IMR-90 (cell line): ENCODE data around the gene CHD6. TPM values are rescaled to one million over a fixed set of nuclear protein-coding genes. Genes with fewer than 3 reads are reported as not detected.

Experiments used
- ATAC-seq: fragments of 200-7000 bp; cut with Tn5 transposase; 2 replicates; pipeline ENCODE4 v1.9.1; 2020; ENCODE audit warnings: low read depth, mild to moderate bottlenecking, moderate library complexity
- BruUV-seq: library from RNA; stranded (reverse); fragments of 400-500 nt; replicated peaks from 2 replicates; lab custom pipeline; 2021; lab: Mats Ljungman, UMichigan
- CTCF ChIA-PET: fragments of 300-600 bp; formaldehyde crosslinking; extraction: SDS; loops from one replicate; lab custom pipeline; 2021; ENCODE audit warnings: antibody characterized with exemption; lab: Yijun Ruan, JAX
- POLR2A ChIA-PET: fragments of 300-600 bp; sonication (Branson Sonifier 250); formaldehyde crosslinking; loops from one replicate; lab custom pipeline; 2022; ENCODE audit warnings: antibody characterized with exemption; ENCODE audit not compliant: unreplicated experiment; lab: Charles Lee
- DNase-seq: peaks from one replicate; pipeline ENCODE4 v3.0.0; 2013
- H2AFZ ChIP-seq: replicated peaks from 2 replicates; pipeline ENCODE3; 2013; ENCODE audit warnings: low read length, mild to moderate bottlenecking; ENCODE audit not compliant: poor library complexity
- H2AK5ac ChIP-seq: 2 replicates; pipeline ENCODE4 v1.6.1; 2013; ENCODE audit warnings: low read depth, low read length, inconsistent platforms
- H2AK9ac ChIP-seq: replicated peaks from 2 replicates; pipeline ENCODE3; 2013; ENCODE audit warnings: mild to moderate bottlenecking, low read depth, low read length, moderate library complexity; ENCODE audit not compliant: poor library complexity
- H2BK120ac ChIP-seq: 2 replicates; pipeline ENCODE4 v1.6.1; 2013; ENCODE audit warnings: low read depth, low read length, inconsistent platforms
- H2BK15ac ChIP-seq: 3 replicates; pipeline ENCODE4 v1.6.1; 2013; ENCODE audit warnings: low read depth, low read length, inconsistent platforms
- H2BK20ac ChIP-seq: 2 replicates; pipeline ENCODE4 v1.6.1; 2013; ENCODE audit warnings: low read depth, mild to moderate bottlenecking, inconsistent platforms, low read length, moderate library complexity
- H2BK5ac ChIP-seq: 2 replicates; pipeline ENCODE4 v1.6.1; 2013; ENCODE audit warnings: mild to moderate bottlenecking, low read depth, low read length, inconsistent platforms; ENCODE audit not compliant: poor library complexity, severe bottlenecking
- H3K14ac ChIP-seq: replicated peaks from 2 replicates; pipeline ENCODE4 v1.6.1; 2013; ENCODE audit warnings: low read depth, low read length, inconsistent platforms
- H3K18ac ChIP-seq: 2 replicates; pipeline ENCODE4 v1.6.1; 2013; ENCODE audit warnings: low read depth, low read length, control low read depth
- H3K23ac ChIP-seq: 2 replicates; pipeline ENCODE4 v1.6.1; 2013; ENCODE audit warnings: low read depth, low read length, inconsistent platforms
- H3K27ac ChIP-seq: 2 replicates; pipeline ENCODE4 v1.5.1; 2013; ENCODE audit warnings: mild to moderate bottlenecking, control low read depth, low read length; ENCODE audit not compliant: insufficient read depth
- H3K27me3 ChIP-seq: 2 replicates; pipeline ENCODE4 v1.6.1; 2013; ENCODE audit warnings: low read length; ENCODE audit not compliant: control insufficient read depth, insufficient read depth
- H3K36me3 ChIP-seq: 2 replicates; pipeline ENCODE4 v1.6.1; 2013; ENCODE audit warnings: low read length, mixed read lengths; ENCODE audit not compliant: control insufficient read depth, insufficient read depth
- H3K4ac ChIP-seq: 2 replicates; pipeline ENCODE4 v1.6.1; 2013; ENCODE audit warnings: low read depth, low read length, inconsistent platforms
- H3K4me1 ChIP-seq: 2 replicates; pipeline ENCODE4 v1.6.1; 2013; ENCODE audit warnings: low read length, mixed read lengths; ENCODE audit not compliant: control insufficient read depth, insufficient read depth
- H3K4me2 ChIP-seq: 2 replicates; pipeline ENCODE4 v1.6.1; 2013; ENCODE audit warnings: low read depth, mild to moderate bottlenecking, control low read depth, low read length, moderate library complexity
- H3K4me3 ChIP-seq: 2 replicates; pipeline ENCODE4 v1.5.1; 2013; ENCODE audit warnings: low read depth, mild to moderate bottlenecking, control low read depth, low read length, moderate library complexity; ENCODE audit not compliant: insufficient read depth
- H3K56ac ChIP-seq: 2 replicates; pipeline ENCODE4 v1.6.1; 2013; ENCODE audit warnings: low read length, inconsistent platforms; ENCODE audit not compliant: insufficient read depth; ENCODE audit errors: extremely low read depth
- H3K79me1 ChIP-seq, 2 experiments: 2 replicates each; pipeline ENCODE4 v1.6.1; 2013; ENCODE audit warnings: low read length in 2 of 2, inconsistent platforms in 1 of 2, low read depth in 1 of 2
- H3K9ac ChIP-seq: 2 replicates; pipeline ENCODE4 v1.6.1; 2013; ENCODE audit warnings: low read depth, low read length, control low read depth
- H3K9me1 ChIP-seq: 2 replicates; pipeline ENCODE4 v1.6.1; 2013; ENCODE audit warnings: low read length, inconsistent platforms; ENCODE audit not compliant: insufficient read depth
- H3K9me3 ChIP-seq: 2 replicates; pipeline ENCODE4 v1.6.1; 2013; ENCODE audit warnings: low read length; ENCODE audit not compliant: control insufficient read depth, insufficient read depth
- H4K20me1 ChIP-seq: 2 replicates; pipeline ENCODE4 v1.6.1; 2013; ENCODE audit warnings: low read length, inconsistent platforms; ENCODE audit not compliant: insufficient read depth
- H4K5ac ChIP-seq: 2 replicates; pipeline ENCODE4 v1.6.1; 2013; ENCODE audit warnings: mild to moderate bottlenecking, low read depth, low read length, control low read depth
- H4K8ac ChIP-seq, 2 experiments: 2 replicates each; pipeline ENCODE4 v1.6.1; 2013; ENCODE audit warnings: low read depth in 2 of 2, low read length in 2 of 2, control low read depth in 1 of 2, inconsistent platforms in 1 of 2
- H4K91ac ChIP-seq: 2 replicates; pipeline ENCODE4 v1.6.1; 2013; ENCODE audit warnings: low read depth, low read length, inconsistent platforms; ENCODE audit not compliant: insufficient read depth
- BHLHE40 ChIP-seq: fragments of 150-350 bp; IDR thresholded peaks from 2 replicates; pipeline ENCODE4 v1.6.1; 2016; ENCODE audit warnings: mild to moderate bottlenecking, low read depth, low read length
- CEBPB ChIP-seq: IDR thresholded peaks from 2 replicates; pipeline ENCODE4 v1.6.1; 2012; ENCODE audit warnings: low read depth, low read length, improper control_type of control experiment
- CHD1 ChIP-seq: IDR thresholded peaks from 2 replicates; pipeline ENCODE4 v1.6.1; 2012; ENCODE audit warnings: low read depth, low read length, improper control_type of control experiment
- FOS ChIP-seq: fragments of 150-350 bp; IDR thresholded peaks from 2 replicates; pipeline ENCODE4 v1.6.1; 2016; ENCODE audit warnings: low read depth, low read length
- MAFK ChIP-seq: IDR thresholded peaks from 2 replicates; pipeline ENCODE4 v1.6.1; 2012; ENCODE audit warnings: low read depth, low read length, improper control_type of control experiment
- MAZ ChIP-seq: IDR thresholded peaks from 2 replicates; pipeline ENCODE4 v1.6.1; 2012; ENCODE audit warnings: low read depth, mild to moderate bottlenecking, low read length, improper control_type of control experiment, moderate library complexity, borderline replicate concordance
- MXI1 ChIP-seq: IDR thresholded peaks from 2 replicates; pipeline ENCODE4 v1.6.1; 2012; ENCODE audit warnings: low read depth, mild to moderate bottlenecking, low read length, moderate library complexity, borderline replicate concordance
- NFE2L2 ChIP-seq: fragments of 150-350 bp; IDR thresholded peaks from 2 replicates; pipeline ENCODE4 v1.6.1; 2016; ENCODE audit warnings: low read depth, mild to moderate bottlenecking, low read length
- POLR2A ChIP-seq: IDR thresholded peaks from 2 replicates; pipeline ENCODE4 v1.6.1; 2012; ENCODE audit warnings: mild to moderate bottlenecking, low read depth, low read length
- RAD21 ChIP-seq: IDR thresholded peaks from 2 replicates; pipeline ENCODE4 v1.6.1; 2012; ENCODE audit warnings: low read length, improper control_type of control experiment
- RCOR1 ChIP-seq: IDR thresholded peaks from 2 replicates; pipeline ENCODE4 v1.6.1; 2012; ENCODE audit warnings: mild to moderate bottlenecking, low read length, improper control_type of control experiment; ENCODE audit not compliant: insufficient replicate concordance
- RFX5 ChIP-seq: IDR thresholded peaks from 2 replicates; pipeline ENCODE4 v1.8.0; 2012; ENCODE audit warnings: low read depth, mild to moderate bottlenecking, low read length, moderate library complexity
- SMC3 ChIP-seq: fragments of 150-350 bp; IDR thresholded peaks from 2 replicates; pipeline ENCODE4 v1.6.1; 2016; ENCODE audit warnings: low read depth, mild to moderate bottlenecking, antibody characterized with exemption, low read length, moderate library complexity
- dilution Hi-C: fragments of 300-500 bp; cut with HindIII; formaldehyde crosslinking; loops from one replicate; pipeline ENCODE4 v1.14.3; 2018; ENCODE audit warnings: low sequenced_read_pairs; ENCODE audit not compliant: unreplicated experiment
- in situ Hi-C: fragments of 300-500 bp; cut with MboI; formaldehyde crosslinking; loops from 3 replicates; pipeline ENCODE4 v1.14.3; 2019; ENCODE audit warnings: low sequenced_read_pairs, inconsistent platforms, mixed read lengths
- intact Hi-C: fragments of 100-400 bp; cut with micrococcal nuclease; formaldehyde crosslinking; loops from 2 replicates; pipeline ENCODE4 v1.10.0; 2022
- polyA plus RNA-seq, 3 experiments: library from polyadenylated mRNA; depleted of rRNA; stranded (reverse); fragments of >200 nt; gene quantifications; 2 replicates each; pipeline ENCODE4 v1.2.3, GENCODE V29; 2012; ENCODE audit warnings: low replicate concordance in 1 of 3
- total RNA-seq: library from RNA; depleted of rRNA; stranded (reverse); fragments of >200 nt; gene quantifications from 2 replicates; pipeline ENCODE4 v1.2.3, GENCODE V29; 2012
- TF ChIP-seq, protein P1 (sequence below): conservative IDR thresholded peaks from 2 replicates; pipeline ENCODE4 v1.5.1; 2012; ENCODE audit warnings: mild to moderate bottlenecking, low read depth, low read length, improper control_type of control experiment
- TF ChIP-seq, protein P2 (sequence below): fragments of 150-350 bp; IDR thresholded peaks from 2 replicates; pipeline ENCODE4 v1.6.1; 2017; ENCODE audit warnings: mild to moderate bottlenecking, antibody characterized with exemption, low read length, low read depth
- TF ChIP-seq, protein P3 (sequence below): fragments of 150-350 bp; IDR thresholded peaks from 2 replicates; pipeline ENCODE4 v1.6.1; 2016; ENCODE audit warnings: low read depth, mild to moderate bottlenecking, low read length, moderate library complexity, borderline replicate concordance

CHD6 gene
- total and polyA plus RNA-seq, 2 of the 4 experiments (the other 2 are of a cell fraction), result 8.8 to 26.7 TPM

DNA sequence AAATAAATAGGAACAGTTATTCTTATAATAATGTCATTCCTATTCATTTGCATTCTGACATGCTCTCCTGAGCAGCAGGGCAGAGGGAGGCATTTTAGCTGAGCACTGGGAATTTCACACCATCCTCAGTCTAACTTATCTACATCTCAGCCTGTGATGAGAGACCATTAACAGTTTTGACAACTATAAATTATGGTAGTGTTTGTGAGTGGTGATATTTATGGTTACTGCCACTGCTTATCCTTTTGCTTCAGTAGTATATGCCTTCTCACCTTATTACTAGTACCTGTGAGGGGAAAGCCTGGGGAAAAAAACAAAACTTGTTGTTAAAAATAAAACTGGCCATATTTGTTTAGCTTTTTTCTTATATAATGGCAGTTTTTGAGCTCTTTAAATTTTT lies 17.0 kb upstream of the CHD6 start:
- ATAC-seq (no peak), DNase-seq (no peak)
- TF ChIP-seq MAFK (no peak), FOS (no peak), SMC3 (no peak), CEBPB (no peak), MXI1 (no peak), CHD1 (no peak), BHLHE40 (no peak), RCOR1 (no peak), RFX5 (no peak), POLR2A (no peak), NFE2L2 (no peak), RAD21 (no peak), MAZ (no peak)
- TF ChIP-seq, protein P1, sequence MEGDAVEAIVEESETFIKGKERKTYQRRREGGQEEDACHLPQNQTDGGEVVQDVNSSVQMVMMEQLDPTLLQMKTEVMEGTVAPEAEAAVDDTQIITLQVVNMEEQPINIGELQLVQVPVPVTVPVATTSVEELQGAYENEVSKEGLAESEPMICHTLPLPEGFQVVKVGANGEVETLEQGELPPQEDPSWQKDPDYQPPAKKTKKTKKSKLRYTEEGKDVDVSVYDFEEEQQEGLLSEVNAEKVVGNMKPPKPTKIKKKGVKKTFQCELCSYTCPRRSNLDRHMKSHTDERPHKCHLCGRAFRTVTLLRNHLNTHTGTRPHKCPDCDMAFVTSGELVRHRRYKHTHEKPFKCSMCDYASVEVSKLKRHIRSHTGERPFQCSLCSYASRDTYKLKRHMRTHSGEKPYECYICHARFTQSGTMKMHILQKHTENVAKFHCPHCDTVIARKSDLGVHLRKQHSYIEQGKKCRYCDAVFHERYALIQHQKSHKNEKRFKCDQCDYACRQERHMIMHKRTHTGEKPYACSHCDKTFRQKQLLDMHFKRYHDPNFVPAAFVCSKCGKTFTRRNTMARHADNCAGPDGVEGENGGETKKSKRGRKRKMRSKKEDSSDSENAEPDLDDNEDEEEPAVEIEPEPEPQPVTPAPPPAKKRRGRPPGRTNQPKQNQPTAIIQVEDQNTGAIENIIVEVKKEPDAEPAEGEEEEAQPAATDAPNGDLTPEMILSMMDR, result no peak
- TF ChIP-seq, protein P2, sequence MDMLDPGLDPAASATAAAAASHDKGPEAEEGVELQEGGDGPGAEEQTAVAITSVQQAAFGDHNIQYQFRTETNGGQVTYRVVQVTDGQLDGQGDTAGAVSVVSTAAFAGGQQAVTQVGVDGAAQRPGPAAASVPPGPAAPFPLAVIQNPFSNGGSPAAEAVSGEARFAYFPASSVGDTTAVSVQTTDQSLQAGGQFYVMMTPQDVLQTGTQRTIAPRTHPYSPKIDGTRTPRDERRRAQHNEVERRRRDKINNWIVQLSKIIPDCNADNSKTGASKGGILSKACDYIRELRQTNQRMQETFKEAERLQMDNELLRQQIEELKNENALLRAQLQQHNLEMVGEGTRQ, result no peak
- TF ChIP-seq, protein P3, sequence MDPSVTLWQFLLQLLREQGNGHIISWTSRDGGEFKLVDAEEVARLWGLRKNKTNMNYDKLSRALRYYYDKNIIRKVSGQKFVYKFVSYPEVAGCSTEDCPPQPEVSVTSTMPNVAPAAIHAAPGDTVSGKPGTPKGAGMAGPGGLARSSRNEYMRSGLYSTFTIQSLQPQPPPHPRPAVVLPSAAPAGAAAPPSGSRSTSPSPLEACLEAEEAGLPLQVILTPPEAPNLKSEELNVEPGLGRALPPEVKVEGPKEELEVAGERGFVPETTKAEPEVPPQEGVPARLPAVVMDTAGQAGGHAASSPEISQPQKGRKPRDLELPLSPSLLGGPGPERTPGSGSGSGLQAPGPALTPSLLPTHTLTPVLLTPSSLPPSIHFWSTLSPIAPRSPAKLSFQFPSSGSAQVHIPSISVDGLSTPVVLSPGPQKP, result no peak
- no peak overlapping the region for H3K4me3 ChIP-seq
- dilution Hi-C loops, result no loop called here
- no peak overlapping the region for H3K14ac ChIP-seq
- H3K9ac ChIP-seq, result no peak overlapping the region
- H3K27me3 ChIP-seq, result peaks cover 7% of the 10 kb centered on the region
- no peak overlapping the region for H3K4ac ChIP-seq
- in situ Hi-C loops, result no loop called here
- H4K8ac ChIP-seq, result no peak overlapping the region
- no peak overlapping the region for H3K27ac ChIP-seq
- H2BK15ac ChIP-seq, result no peak overlapping the region
- H4K91ac ChIP-seq, result no peak overlapping the region
- H3K79me1 ChIP-seq, result no peaks in the 10 kb centered on the region
- no peaks in the 10 kb centered on the region; the same call in 1 of the 2 replicates for H3K9me1 ChIP-seq
- H3K23ac ChIP-seq, result no peak overlapping the region
- no peak overlapping the region for H2BK20ac ChIP-seq
- H3K9me3 ChIP-seq, result no peaks in the 10 kb centered on the region
- H2BK5ac ChIP-seq, result no peak overlapping the region
- no peak overlapping the region for H4K5ac ChIP-seq
- H3K4me2 ChIP-seq, result no peak overlapping the region
- no peak overlapping the region for H3K56ac ChIP-seq
- H3K18ac ChIP-seq, result no peak overlapping the region
- H2AK5ac ChIP-seq, result no peak overlapping the region
- BruUV-seq, result no TSS peak
- H2BK120ac ChIP-seq, result no peak overlapping the region
- H3K36me3 ChIP-seq, result no peaks in the 10 kb centered on the region
- no peak overlapping the region for H2AK9ac ChIP-seq
- POLR2A ChIA-PET, result no interaction called here
- no peak overlapping the region for H2AFZ ChIP-seq
- H4K20me1 ChIP-seq, result no peaks in the 10 kb centered on the region
- intact Hi-C loops, result no loop called here
- CTCF ChIA-PET, result interaction anchor here (0.6 kb wide), 1 partner anchor 10 kb away, joined by 4 read pairs; no protein-coding TSS in a partner anchor
- H3K4me1 ChIP-seq, result no peaks in the 10 kb centered on the region
